ENCODE measurements around the gene ATRNL1.

DNA sequence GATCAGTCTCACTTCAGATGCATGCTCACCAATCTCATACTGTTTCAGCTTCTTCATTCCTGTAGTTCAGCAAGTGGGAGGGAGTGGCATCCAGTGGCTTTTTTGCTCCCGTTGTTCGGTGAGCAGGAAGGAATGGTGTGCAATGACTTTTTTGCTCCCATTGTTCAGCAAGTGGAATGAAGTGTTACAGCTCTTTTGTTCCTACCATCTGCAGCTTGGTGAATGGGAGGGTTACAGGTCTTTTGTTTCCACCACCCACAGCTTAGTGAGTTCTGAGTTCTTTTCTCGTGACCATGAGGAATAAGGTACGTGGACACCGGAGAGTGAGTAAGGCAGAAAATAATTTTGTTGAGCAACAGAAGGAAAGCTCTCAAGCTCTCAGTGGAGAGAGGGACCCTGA is 363.6 kb downstream of the ATRNL1 start:
- TF ChIP-seq ZNF274 (IDR thresholded peaks at IDR 0.05; ENCODE audit: low read depth, low read length) (no peak), YY1 (IDR thresholded peaks at IDR 0.05; ENCODE audit: insufficient read depth, insufficient read length) (no peak)

Data from NT2/D1 (cell line).